ENCODE data around the gene PRKG1.

DNA sequence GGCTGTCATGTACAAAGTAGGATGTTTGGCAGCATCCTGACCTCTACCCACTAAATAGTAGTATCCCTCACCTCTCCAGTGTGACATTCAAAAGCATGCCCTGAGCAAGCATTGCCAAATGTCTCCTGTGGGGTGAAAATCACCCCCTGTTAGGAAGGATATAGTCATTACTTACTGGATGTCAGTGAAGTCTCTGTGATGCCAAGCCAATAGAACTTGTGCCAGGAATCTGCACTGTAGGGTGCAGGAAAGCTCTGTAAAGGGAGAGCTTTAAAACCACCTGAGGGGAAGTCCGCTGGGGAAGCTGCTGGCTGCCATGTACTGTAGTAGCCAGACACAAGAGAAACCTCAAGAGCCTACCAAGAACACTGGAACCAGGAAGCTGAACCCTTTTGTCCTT, 1069.1 kb downstream of the PRKG1 start:
- TF ChIP-seq EZH2 (IDR thresholded peaks at IDR 0.05; ENCODE audit: low read length, missing control alignments), result no peak
- TF ChIP-seq, protein P1, sequence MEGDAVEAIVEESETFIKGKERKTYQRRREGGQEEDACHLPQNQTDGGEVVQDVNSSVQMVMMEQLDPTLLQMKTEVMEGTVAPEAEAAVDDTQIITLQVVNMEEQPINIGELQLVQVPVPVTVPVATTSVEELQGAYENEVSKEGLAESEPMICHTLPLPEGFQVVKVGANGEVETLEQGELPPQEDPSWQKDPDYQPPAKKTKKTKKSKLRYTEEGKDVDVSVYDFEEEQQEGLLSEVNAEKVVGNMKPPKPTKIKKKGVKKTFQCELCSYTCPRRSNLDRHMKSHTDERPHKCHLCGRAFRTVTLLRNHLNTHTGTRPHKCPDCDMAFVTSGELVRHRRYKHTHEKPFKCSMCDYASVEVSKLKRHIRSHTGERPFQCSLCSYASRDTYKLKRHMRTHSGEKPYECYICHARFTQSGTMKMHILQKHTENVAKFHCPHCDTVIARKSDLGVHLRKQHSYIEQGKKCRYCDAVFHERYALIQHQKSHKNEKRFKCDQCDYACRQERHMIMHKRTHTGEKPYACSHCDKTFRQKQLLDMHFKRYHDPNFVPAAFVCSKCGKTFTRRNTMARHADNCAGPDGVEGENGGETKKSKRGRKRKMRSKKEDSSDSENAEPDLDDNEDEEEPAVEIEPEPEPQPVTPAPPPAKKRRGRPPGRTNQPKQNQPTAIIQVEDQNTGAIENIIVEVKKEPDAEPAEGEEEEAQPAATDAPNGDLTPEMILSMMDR (conservative IDR thresholded peaks at IDR 0.05 in 1 of 2, IDR thresholded peaks at IDR 0.05 in 1 of 2; ENCODE audit: low read depth in 1 of 2, low read length in 2 of 2), result no peak
